ENCODE measurements around the gene TOMM7.

GRCh38 chr7:22812353-22812752, 10.3 kb downstream of the TOMM7 start:
- TF ChIP-seq CTCF (conservative IDR thresholded peaks at IDR 0.05; ENCODE audit: low read length) (no peak), EZH2phosphoT487 (IDR thresholded peaks at IDR 0.05; ENCODE audit: borderline replicate concordance) (no peak)
